Right cardiac atrium (tissue), 5 donors: ENCODE data around the gene SUN5. TPM values are rescaled to one million over a fixed set of nuclear protein-coding genes. Genes with fewer than 3 reads are reported as not detected.

Experiments used
- ATAC-seq, 2 donors: fragments of 200-7000 bp; cut with Tn5 transposase; one replicate each; pipeline versions ENCODE4 v1.8.0 to v1.9.1; 2020; ENCODE audit warnings: moderate library complexity in 2 of 2, mild to moderate bottlenecking in 1 of 2
- DNase-seq, 3 donors: peaks; one replicate each; pipeline ENCODE4 v3.0.0-alpha.2; 2020
- H3K27ac ChIP-seq: one replicate; pipeline ENCODE4 v1.5.1; 2013; ENCODE audit warnings: mild to moderate bottlenecking, low read length, control low read depth, moderate library complexity
- H3K27me3 ChIP-seq: one replicate; pipeline ENCODE4 v1.6.1; 2013; ENCODE audit not compliant: control insufficient read depth, insufficient read depth
- H3K4me1 ChIP-seq: one replicate; pipeline ENCODE4 v1.6.1; 2013; ENCODE audit warnings: low read length; ENCODE audit not compliant: control insufficient read depth, insufficient read depth
- H3K4me3 ChIP-seq: one replicate; pipeline ENCODE4 v1.5.1; 2013; ENCODE audit warnings: low read length, control low read depth
- H3K9me3 ChIP-seq: one replicate; pipeline ENCODE4 v1.6.1; 2013; ENCODE audit warnings: low read length; ENCODE audit not compliant: control insufficient read depth
- WGBS: extraction: QIAGEN DNeasy Blood & Tissue Kit; methylation state at CpG from one replicate; pipeline ENCODE4 v1.1.7; 2013; 5-methylcytosine and 5-hydroxymethylcytosine counted together
- intact Hi-C, 4 donors: fragments of 100-400 bp; cut with DNase I; formaldehyde crosslinking; loops; one replicate each; pipeline versions ENCODE4 v1.11.0 to v1.14.0; 2022 to 2023
- polyA plus RNA-seq: library from polyadenylated mRNA; stranded (reverse); fragments of 200-250 nt; gene quantifications from one replicate; pipeline ENCODE4 v1.2.3, GENCODE V29; 2013
- total RNA-seq, 4 donors: library from RNA; stranded (reverse); fragmentation: NEBNext Ultra II Directional; extraction: Animal tissue kit (Norgen Biotek cat#: 25700); gene quantifications; one replicate each; pipeline ENCODE4 v1.2.1, GENCODE V29; 2021
- donor health status: healthy with polysubstance abuse.
- donor health status: DM: no; HTN: yes; CAD: no.
- donor health status: DM: no; HTN: no; CAD: no.
- donor health status: DM: no; HTN: yes; CAD: no; lungs with severe emphysema.
- donor health status: DM: yes; HTN: yes; CAD: no.

The SUN5 gene
- total and polyA plus RNA-seq, 5 donors: not detected

- Histone ChIP-seq H3K4me3 (no peak overlapping the region), H3K4me1 (no peaks in the 10 kb centered on the region), H3K27me3 (no peaks in the 10 kb centered on the region), H3K9me3 (no peaks in the 10 kb centered on the region), H3K27ac (no peak overlapping the region)
- DNase-seq (no peak), ATAC-seq (no peak)
- intact Hi-C loops: no loop called here
- WGBS: 90% methylated on average over 23 of the region's 23 CpGs
Observed at GRCh38 chr20:33019465-33020277, 15.4 kb upstream of the SUN5 start.

DNA sequence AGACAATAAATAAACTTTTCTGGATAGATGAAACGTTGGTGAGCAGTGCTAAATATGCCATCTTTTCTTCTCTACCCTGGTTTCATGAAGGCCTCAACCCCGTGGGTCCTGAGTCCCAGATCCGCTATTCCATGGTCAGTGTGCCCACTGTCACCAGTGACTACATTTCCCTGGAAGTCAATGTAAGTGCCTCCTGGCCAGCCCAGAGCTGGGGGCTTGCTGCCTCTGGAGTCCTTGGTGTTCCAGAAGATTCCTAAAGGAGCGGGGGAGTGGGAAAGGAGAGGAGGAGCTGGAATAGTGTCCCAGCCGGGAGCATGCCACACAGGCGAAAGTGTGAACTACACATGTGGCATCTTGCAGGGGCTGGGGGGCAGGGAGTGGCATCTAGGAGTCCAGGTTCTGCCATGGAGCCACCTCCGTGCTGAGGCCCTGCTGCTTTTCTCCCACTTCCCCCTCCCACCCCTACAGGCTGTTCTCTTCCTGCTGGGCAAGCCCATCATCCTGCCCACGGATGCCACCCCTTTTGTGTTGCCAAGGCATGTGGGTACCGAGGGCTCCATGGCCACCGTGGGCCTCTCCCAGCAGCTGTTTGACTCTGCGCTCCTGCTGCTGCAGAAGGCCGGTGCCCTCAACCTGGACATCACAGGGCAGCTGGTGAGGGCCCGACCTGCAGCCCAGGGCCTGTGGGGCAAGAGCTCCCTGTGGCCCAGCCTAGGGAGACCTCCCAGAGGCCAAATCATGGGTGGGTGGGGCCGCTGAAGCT, 14.1 kb upstream of the SUN5 start:
- Histone ChIP-seq H3K4me3 (no peak overlapping the region), H3K4me1 (no peaks in the 10 kb centered on the region), H3K27me3 (no peaks in the 10 kb centered on the region), H3K9me3 (no peaks in the 10 kb centered on the region), H3K27ac (no peak overlapping the region)
- DNase-seq (no peak), ATAC-seq (no peak)
- 72% methylated on average over 14 of the region's 14 CpGs for WGBS
- intact Hi-C loops: no loop called here

DNA sequence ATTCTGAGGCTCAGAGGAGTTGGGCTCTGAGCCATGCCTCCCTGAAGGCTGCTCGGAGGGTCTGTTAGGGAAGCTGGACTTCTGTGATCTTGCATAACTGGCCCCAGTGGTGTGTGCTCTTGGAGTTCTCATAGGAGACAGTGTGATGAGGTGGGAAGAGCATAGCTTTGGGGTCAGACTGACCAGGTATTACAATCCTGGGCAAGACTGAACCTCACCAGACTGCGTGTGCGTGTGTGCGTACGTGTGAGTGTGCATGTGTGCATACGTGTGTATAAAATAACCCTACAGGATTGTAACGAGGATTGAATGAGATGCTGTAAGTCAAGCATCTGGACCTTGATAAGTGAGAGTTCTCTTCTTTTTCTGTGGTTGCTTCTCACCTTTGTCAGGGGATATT, 13.3 kb upstream of the SUN5 start:
- no peaks in the 10 kb centered on the region for H3K9me3 ChIP-seq
- no peak overlapping the region for H3K27ac ChIP-seq
- intact Hi-C loops: no loop called here
- no peak overlapping the region for H3K4me3 ChIP-seq
- H3K27me3 ChIP-seq: no peaks in the 10 kb centered on the region
- DNase-seq (no peak), ATAC-seq (no peak)
- no peaks in the 10 kb centered on the region for H3K4me1 ChIP-seq
- WGBS: 74% methylated on average over 7 of the region's 7 CpGs

DNA sequence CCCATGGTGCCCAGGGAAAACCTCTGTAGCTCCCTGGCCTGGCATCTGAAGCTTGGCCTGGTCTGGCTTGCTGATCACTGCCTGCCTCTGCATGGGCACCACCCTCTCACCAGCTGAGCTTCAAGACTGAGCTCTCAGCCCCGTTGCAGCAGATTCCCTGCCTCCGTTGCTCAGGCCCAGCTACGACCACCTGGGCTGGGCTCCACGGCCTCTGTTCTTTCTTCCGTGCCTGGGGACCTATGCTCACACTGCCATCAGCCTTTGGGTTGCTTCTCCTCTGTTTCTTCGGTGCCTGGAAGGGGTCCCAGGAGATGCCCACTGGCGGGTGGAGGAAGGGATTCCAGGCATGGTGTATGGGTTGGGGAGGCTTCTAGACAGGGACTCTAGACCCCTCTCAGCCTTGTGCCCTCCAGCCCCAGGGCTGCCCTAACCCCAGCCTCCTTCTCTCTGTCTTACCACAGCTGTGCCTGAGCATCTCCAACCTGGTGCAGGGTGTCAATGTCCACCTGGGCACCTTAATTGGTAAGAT, 12.4 kb upstream of the SUN5 start:
- Histone ChIP-seq H3K27me3 (no peaks in the 10 kb centered on the region), H3K4me1 (no peaks in the 10 kb centered on the region), H3K4me3 (no peak overlapping the region), H3K9me3 (no peaks in the 10 kb centered on the region), H3K27ac (no peak overlapping the region)
- 75% methylated on average over 7 of the region's 7 CpGs for WGBS
- DNase-seq: no peak
- intact Hi-C loops: no loop called here
- no peak for ATAC-seq

GRCh38 chr20:33015700-33016580, 11.7 kb upstream of the SUN5 start:
- no peak for ATAC-seq
- H3K27me3 ChIP-seq: no peaks in the 10 kb centered on the region
- intact Hi-C loops: no loop called here
- 68% methylated on average over 15 of the region's 15 CpGs for WGBS
- H3K4me3 ChIP-seq: no peak overlapping the region
- no peak overlapping the region for H3K27ac ChIP-seq
- no peaks in the 10 kb centered on the region for H3K4me1 ChIP-seq
- H3K9me3 ChIP-seq: no peaks in the 10 kb centered on the region
- DNase-seq: no peak

DNA sequence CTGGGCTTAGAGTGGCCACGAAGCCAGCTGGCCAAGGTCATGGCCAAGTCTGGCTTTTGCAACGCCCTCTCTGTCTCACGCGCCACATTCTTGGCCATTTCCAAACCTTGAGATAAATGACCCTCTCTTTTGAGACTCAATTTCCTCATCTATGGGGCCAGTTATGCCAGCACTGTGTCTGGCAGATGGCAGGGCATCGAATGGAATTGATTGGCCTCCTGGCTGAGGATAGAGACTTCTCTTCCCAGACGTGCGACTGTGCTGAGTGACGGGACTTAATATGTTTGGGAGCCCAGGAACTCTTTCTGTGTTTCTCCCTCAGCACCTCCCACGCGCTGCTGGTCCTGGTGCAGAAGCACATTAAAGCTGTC, 10.9 kb upstream of the SUN5 start:
- Histone ChIP-seq H3K27me3 (no peaks in the 10 kb centered on the region), H3K4me1 (no peaks in the 10 kb centered on the region), H3K27ac (no peak overlapping the region), H3K9me3 (no peaks in the 10 kb centered on the region), H3K4me3 (no peak overlapping the region)
- no peak for ATAC-seq
- intact Hi-C loops: no loop called here
- 68% methylated on average over 10 of the region's 10 CpGs for WGBS
- no peak for DNase-seq

- Histone ChIP-seq H3K4me3 (no peak overlapping the region), H3K27me3 (no peaks in the 10 kb centered on the region), H3K27ac (no peak overlapping the region), H3K4me1 (no peaks in the 10 kb centered on the region), H3K9me3 (no peaks in the 10 kb centered on the region)
- WGBS: 49% methylated on average over 16 of the region's 16 CpGs
- ATAC-seq (no peak), DNase-seq (no peak)
- intact Hi-C loops: no loop called here
Observed at GRCh38 chr20:33014336-33015113, 10.3 kb upstream of the SUN5 start.

GRCh38 chr20:33013701-33014326, 9.6 kb upstream of the SUN5 start:
- Histone ChIP-seq H3K4me1 (no peaks in the 10 kb centered on the region), H3K9me3 (no peaks in the 10 kb centered on the region), H3K27ac (no peak overlapping the region), H3K4me3 (no peak overlapping the region), H3K27me3 (no peaks in the 10 kb centered on the region)
- 72% methylated on average over 12 of the region's 12 CpGs for WGBS
- no peak for DNase-seq
- ATAC-seq: no peak
- intact Hi-C loops: no loop called here

DNA sequence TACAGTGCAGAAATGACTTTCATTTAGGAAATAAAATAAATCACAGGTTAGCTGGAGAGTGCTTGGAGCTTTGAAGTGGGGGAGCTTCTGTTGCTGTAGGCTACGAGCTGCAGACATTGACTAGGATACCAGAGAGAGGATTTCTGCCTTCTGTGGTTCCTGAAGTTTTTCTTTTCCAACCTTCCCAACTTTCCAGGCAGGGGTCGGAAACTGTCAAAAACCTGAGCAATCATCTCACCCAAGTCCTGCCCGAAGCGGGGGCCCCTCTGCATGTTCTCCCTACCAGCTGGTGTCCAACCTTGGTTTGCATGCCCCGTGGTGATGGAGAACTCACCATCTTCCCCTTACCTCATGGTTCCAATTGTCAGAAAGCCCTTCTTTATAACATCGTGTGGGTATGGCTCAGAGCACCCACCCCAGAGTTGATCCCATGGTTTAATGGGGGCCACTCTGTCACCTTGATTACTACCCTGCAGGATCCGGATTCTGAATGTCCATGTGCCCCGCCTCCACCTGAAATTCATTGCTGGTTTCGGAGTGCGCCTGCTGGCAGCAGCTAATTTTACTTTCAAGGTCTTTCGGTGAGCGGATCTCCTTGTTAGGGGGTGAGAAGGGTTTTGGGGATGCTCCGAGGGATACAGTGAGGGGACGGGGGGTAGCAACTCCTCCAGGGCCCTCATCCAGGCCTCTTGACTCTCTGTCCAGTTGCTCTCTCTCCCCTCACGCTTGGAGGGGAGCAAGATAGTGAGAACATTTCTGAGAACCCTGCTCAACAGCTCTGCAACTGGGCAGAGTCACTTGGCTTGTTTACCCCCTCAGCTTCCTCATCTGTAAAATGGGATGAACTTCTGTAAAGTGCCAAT, 8.3 kb upstream of the SUN5 start:
- Histone ChIP-seq H3K4me1 (no peaks in the 10 kb centered on the region), H3K27ac (no peak overlapping the region), H3K27me3 (no peaks in the 10 kb centered on the region), H3K4me3 (no peak overlapping the region), H3K9me3 (no peaks in the 10 kb centered on the region)
- 80% methylated on average over 15 of the region's 15 CpGs for WGBS
- intact Hi-C loops: no loop called here
- DNase-seq (no peak), ATAC-seq (no peak)
